ENCODE data around the gene LCTL.

DNA sequence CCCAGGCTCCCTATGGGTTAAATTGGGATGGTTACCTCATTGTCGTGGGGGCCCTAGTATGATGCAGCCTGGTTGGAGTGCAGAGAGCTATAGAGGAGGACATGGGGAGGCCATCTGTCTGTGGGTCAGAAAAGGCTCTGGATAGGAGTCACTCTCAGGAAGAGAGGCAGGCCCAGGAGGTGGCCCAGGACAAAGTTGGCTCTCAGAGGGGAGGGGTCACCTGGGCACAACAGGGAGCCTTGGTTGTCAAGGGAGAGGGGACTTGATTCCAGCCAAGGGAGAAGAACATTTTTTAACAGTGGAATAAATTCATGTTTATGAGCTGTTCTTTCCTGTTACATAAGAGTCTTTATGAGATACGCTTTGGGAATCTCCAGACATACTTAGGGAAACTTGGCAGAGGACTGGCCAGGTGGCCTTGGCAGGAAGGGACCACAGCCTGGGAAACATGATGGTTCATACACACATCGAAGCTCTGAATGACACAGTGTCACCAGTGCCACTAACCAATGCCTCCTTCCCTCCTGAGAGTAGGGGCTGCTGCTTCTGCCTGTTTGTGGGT lies 27.5 kb upstream of the LCTL start:
- TF ChIP-seq POLR2A (IDR thresholded peaks at IDR 0.05): no peak
- TF ChIP-seq, protein P1, sequence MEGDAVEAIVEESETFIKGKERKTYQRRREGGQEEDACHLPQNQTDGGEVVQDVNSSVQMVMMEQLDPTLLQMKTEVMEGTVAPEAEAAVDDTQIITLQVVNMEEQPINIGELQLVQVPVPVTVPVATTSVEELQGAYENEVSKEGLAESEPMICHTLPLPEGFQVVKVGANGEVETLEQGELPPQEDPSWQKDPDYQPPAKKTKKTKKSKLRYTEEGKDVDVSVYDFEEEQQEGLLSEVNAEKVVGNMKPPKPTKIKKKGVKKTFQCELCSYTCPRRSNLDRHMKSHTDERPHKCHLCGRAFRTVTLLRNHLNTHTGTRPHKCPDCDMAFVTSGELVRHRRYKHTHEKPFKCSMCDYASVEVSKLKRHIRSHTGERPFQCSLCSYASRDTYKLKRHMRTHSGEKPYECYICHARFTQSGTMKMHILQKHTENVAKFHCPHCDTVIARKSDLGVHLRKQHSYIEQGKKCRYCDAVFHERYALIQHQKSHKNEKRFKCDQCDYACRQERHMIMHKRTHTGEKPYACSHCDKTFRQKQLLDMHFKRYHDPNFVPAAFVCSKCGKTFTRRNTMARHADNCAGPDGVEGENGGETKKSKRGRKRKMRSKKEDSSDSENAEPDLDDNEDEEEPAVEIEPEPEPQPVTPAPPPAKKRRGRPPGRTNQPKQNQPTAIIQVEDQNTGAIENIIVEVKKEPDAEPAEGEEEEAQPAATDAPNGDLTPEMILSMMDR (IDR thresholded peaks at IDR 0.05): no peak
- no peak for TF ChIP-seq EP300 (IDR thresholded peaks at IDR 0.05)
